ENCODE data around the gene KCNN1. TPM values are rescaled to one million over a fixed set of nuclear protein-coding genes. Genes with fewer than 3 reads are reported as not detected.

KCNN1 gene
- total RNA-seq, 1 experiment from 2014 or later = 9.2 TPM

DNA sequence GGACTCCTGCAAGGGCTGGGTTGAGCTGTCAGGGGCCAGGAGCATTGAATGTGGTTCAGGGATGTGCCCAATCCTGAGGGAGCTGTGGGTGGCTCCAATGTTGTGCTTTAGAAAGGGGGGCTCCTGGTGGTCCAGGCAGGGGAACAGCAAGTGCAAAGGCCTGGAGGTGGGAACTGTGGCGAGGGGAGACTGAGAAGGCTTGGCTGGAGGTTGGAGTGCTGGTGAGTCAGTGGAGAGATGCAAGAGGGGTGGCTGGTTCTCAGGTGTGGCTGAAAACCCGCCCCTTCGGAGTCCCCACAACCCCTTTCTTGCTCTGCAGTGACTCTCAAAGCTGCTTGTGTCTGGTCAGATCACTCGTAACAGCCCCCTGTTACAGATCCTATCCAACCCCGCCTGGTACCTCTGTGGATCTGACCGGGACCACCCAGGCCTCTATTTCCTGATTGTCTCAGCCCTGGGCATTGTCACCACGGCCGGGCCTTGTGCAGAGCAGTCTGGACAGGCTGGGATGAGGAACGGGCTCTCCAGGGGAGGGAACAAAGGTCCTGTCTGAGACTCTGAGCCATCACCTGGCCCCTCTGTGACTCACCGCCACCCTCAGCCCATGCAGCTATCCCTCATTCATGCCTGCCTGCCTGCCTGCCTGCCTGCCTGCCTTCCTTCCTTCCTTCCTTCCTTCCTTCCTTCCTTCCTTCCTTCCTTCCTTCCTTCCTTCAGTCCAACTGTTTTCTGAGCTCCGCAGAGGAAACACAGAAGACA is 1.4 kb upstream of the KCNN1 start:
- H2AK5ac ChIP-seq (ENCODE audit: insufficient read length, low read length) = no peak overlapping the region
- no peaks in the 10 kb centered on the region for H3K9me3 ChIP-seq (ENCODE audit: control insufficient read depth, low read depth, low read length)
- no peak overlapping the region for H4K8ac ChIP-seq (replicated peaks; ENCODE audit: insufficient read length, low read depth, low read length)
- H3K9me3 Mint-ChIP-seq = no peaks in the 10 kb centered on the region
- H3K9ac ChIP-seq (ENCODE audit: extremely low read depth, insufficient read length, low read length) = no peak overlapping the region
- no peak overlapping the region for H4K91ac ChIP-seq (ENCODE audit: insufficient read length, low read depth, low read length)
- no peaks in the 10 kb centered on the region for H3K36me3 Mint-ChIP-seq (ENCODE audit: insufficient read depth in 1 of 3, low read depth in 3 of 3)
- H3K4me2 ChIP-seq (ENCODE audit: insufficient read depth, insufficient read length, low read length) = no peak overlapping the region
- no peak overlapping the region for H3K23ac ChIP-seq (ENCODE audit: insufficient read length, low read depth, low read length)
- no peak overlapping the region for H2BK20ac ChIP-seq (ENCODE audit: low read depth, low read length, poor library complexity, severe bottlenecking)
- no peaks in the 10 kb centered on the region for H4K20me1 ChIP-seq (ENCODE audit: control insufficient read depth, insufficient read depth, insufficient read length)
- no CpG with 5 or more reads among the region's 11 CpGs for whole genome bisulfite sequencing (ENCODE audit: extremely low coverage, insufficient read length, low lambda C conversion rate)
- H3K27me3 Mint-ChIP-seq (ENCODE audit: low read depth) = peaks cover 40% of the 10 kb centered on the region
- peak overlapping the region in 1 of 2 experiments; percentile 76; a peak in 1 of 5 replicates for H3K4me3 Mint-ChIP-seq
- H3K4me1 ChIP-seq (ENCODE audit: insufficient read depth, low read length) = no peaks in the 10 kb centered on the region; the same call in 1 of the 2 replicates
- H3K27me3 ChIP-seq (ENCODE audit: insufficient read depth, low read length) = no peaks in the 10 kb centered on the region; the same call in 1 of the 2 replicates
- H3K79me2 ChIP-seq (ENCODE audit: insufficient read depth, low read length) = no peaks in the 10 kb centered on the region
- H3K18ac ChIP-seq (ENCODE audit: insufficient read length, low read depth, low read length) = no peak overlapping the region
- no peak overlapping the region for H2BK120ac ChIP-seq (ENCODE audit: low read depth, low read length, poor library complexity, severe bottlenecking)
- no peak overlapping the region for H4K5ac ChIP-seq (ENCODE audit: insufficient read length, low read depth, low read length)
- no peak overlapping the region for H3K56ac ChIP-seq (ENCODE audit: insufficient read length, low read depth, low read length)
- peaks cover 10% of the 10 kb centered on the region for H3K23me2 ChIP-seq (ENCODE audit: insufficient read length, low read depth, low read length, poor library complexity, severe bottlenecking)
- DNase-seq = no peak
- H3K4me1 Mint-ChIP-seq = peaks cover 27 to 38% of the 10 kb centered on the region in 2 experiments
- no peaks in the 10 kb centered on the region for H3K79me1 ChIP-seq (ENCODE audit: insufficient read depth, low read depth, low read length, poor library complexity, severe bottlenecking)
- H2BK15ac ChIP-seq (ENCODE audit: low read depth, low read length) = no peak overlapping the region
- no peak overlapping the region for H2BK12ac ChIP-seq (ENCODE audit: insufficient read length, low read depth, low read length)
- TF ChIP-seq, protein P1, sequence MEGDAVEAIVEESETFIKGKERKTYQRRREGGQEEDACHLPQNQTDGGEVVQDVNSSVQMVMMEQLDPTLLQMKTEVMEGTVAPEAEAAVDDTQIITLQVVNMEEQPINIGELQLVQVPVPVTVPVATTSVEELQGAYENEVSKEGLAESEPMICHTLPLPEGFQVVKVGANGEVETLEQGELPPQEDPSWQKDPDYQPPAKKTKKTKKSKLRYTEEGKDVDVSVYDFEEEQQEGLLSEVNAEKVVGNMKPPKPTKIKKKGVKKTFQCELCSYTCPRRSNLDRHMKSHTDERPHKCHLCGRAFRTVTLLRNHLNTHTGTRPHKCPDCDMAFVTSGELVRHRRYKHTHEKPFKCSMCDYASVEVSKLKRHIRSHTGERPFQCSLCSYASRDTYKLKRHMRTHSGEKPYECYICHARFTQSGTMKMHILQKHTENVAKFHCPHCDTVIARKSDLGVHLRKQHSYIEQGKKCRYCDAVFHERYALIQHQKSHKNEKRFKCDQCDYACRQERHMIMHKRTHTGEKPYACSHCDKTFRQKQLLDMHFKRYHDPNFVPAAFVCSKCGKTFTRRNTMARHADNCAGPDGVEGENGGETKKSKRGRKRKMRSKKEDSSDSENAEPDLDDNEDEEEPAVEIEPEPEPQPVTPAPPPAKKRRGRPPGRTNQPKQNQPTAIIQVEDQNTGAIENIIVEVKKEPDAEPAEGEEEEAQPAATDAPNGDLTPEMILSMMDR (conservative IDR thresholded peaks at IDR 0.05) = no peak
- no peak overlapping the region for H3T11ph ChIP-seq (ENCODE audit: low read length)
- no peak overlapping the region for H3K27ac ChIP-seq (ENCODE audit: insufficient read length, low read depth, low read length)
- no peak overlapping the region for H3K27ac Mint-ChIP-seq
- no peak overlapping the region for H2AFZ ChIP-seq (ENCODE audit: low read length)
- no peak overlapping the region for H3K4ac ChIP-seq (ENCODE audit: low read depth, low read length)
- no peak overlapping the region for H2BK5ac ChIP-seq (ENCODE audit: insufficient read length, low read length)
- H3K14ac ChIP-seq (ENCODE audit: insufficient read depth, low read length) = no peak overlapping the region

All from H9 (cell line).